DMS53 treated with DMSO at 0.1 percent for 48 hours (cell line): Measurements from ENCODE around the gene RAB15.

Experiments used
- DNase-seq: peaks from one replicate; lab custom pipeline; 2025; ENCODE audit not compliant: unreplicated experiment; lab: John Stamatoyannopoulos, UW

Gene RAB15

GRCh38 chr14:64938972-64939816 lies 32.9 kb downstream of the RAB15 start:
- DNase-seq = peak; percentile 16

- DNase-seq = peak; percentile 10
Measured at GRCh38 chr14:64937821-64938193, 34.3 kb downstream of the RAB15 start.

GRCh38 chr14:64937171-64937820 lies 34.8 kb downstream of the RAB15 start:
- no peak for DNase-seq

- no peak for DNase-seq
Measured at GRCh38 chr14:64935508-64935907, 36.6 kb downstream of the RAB15 start.

- no peak for DNase-seq
Measured at GRCh38 chr14:64934338-64934929, 37.7 kb downstream of the RAB15 start.

GRCh38 chr14:64932231-64932630 lies 39.9 kb downstream of the RAB15 start:
- no peak for DNase-seq

- DNase-seq = no peak
Measured at GRCh38 chr14:64931123-64931522, 41.0 kb downstream of the RAB15 start.

- DNase-seq = no peak
Measured at GRCh38 chr14:64930085-64930843, 41.9 kb downstream of the RAB15 start.

- no peak for DNase-seq
Measured at GRCh38 chr14:64929014-64929359, 43.1 kb downstream of the RAB15 start.

- DNase-seq = no peak
Measured at GRCh38 chr14:64928239-64929013, 43.7 kb downstream of the RAB15 start.

- DNase-seq = no peak
Measured at GRCh38 chr14:64927031-64927430, 45.1 kb downstream of the RAB15 start.

- no peak for DNase-seq
Measured at GRCh38 chr14:64926398-64926995, 45.6 kb downstream of the RAB15 start.

- no peak for DNase-seq
Measured at GRCh38 chr14:64923015-64923414, 49.1 kb downstream of the RAB15 start.

GRCh38 chr14:64920465-64920864 lies 51.7 kb downstream of the RAB15 start:
- DNase-seq = no peak

- no peak for DNase-seq
Measured at GRCh38 chr14:64919618-64920017, 52.5 kb downstream of the RAB15 start.

- no peak for DNase-seq
Measured at GRCh38 chr14:64919215-64919614, 52.9 kb downstream of the RAB15 start.

- no peak for DNase-seq
Measured at GRCh38 chr14:64918216-64918615, 53.9 kb downstream of the RAB15 start.

GRCh38 chr14:64915797-64916196 lies 56.3 kb downstream of the RAB15 start:
- no peak for DNase-seq

- DNase-seq = no peak
Measured at GRCh38 chr14:64915029-64915424, 57.1 kb downstream of the RAB15 start.

- DNase-seq = peak; percentile 91
Measured at GRCh38 chr14:64914237-64915028, 57.7 kb downstream of the RAB15 start, which contains the start of gene CHURC1. CHURC1 (plus strand) TSS chr14:64914455; CDS start chr14:64914496, 41 bp downstream.
